GM21723 (cell line): ENCODE results near the gene MAX.

Source experiments
- ATAC-seq: cut with Tn5 transposase; IDR thresholded peaks from one replicate; pipeline ENCODE4 v1.9.1; 2021; ENCODE audit warnings: mild to moderate bottlenecking, moderate library complexity; ENCODE audit not compliant: unreplicated experiment

The MAX gene

GRCh38 chr14:65074449-65075150 lies 27.7 kb downstream of the MAX start:
- no peak for ATAC-seq

- no peak for ATAC-seq
Observed at GRCh38 chr14:65073605-65074201, 28.6 kb downstream of the MAX start.

GRCh38 chr14:65072937-65073336 lies 29.4 kb downstream of the MAX start:
- ATAC-seq: no peak

- ATAC-seq: no peak
Observed at GRCh38 chr14:65072256-65072655, 30.1 kb downstream of the MAX start.

- ATAC-seq: no peak
Observed at GRCh38 chr14:65071544-65071943, 30.8 kb downstream of the MAX start.

- ATAC-seq: no peak
Observed at GRCh38 chr14:65070471-65070976, 31.8 kb downstream of the MAX start.

- no peak for ATAC-seq
Observed at GRCh38 chr14:65069874-65070413, 32.4 kb downstream of the MAX start.

- no peak for ATAC-seq
Observed at GRCh38 chr14:65065719-65066118, 36.6 kb downstream of the MAX start.

- no peak for ATAC-seq
Observed at GRCh38 chr14:65062096-65063075, 39.9 kb downstream of the MAX start.

GRCh38 chr14:65057695-65058094 lies 44.6 kb downstream of the MAX start:
- no peak for ATAC-seq

- no peak for ATAC-seq
Observed at GRCh38 chr14:65054471-65055085, 47.7 kb downstream of the MAX start.

- ATAC-seq: no peak
Observed at GRCh38 chr14:65053466-65053865, 48.9 kb downstream of the MAX start.

- no peak for ATAC-seq
Observed at GRCh38 chr14:65052832-65053231, 49.5 kb downstream of the MAX start.

- ATAC-seq: no peak
Observed at GRCh38 chr14:65045709-65046108, 56.6 kb downstream of the MAX start.

- no peak for ATAC-seq
Observed at GRCh38 chr14:65045006-65045405, 57.3 kb downstream of the MAX start.

- no peak for ATAC-seq
Observed at GRCh38 chr14:65044596-65044959, 57.7 kb downstream of the MAX start.

- no peak for ATAC-seq
Observed at GRCh38 chr14:65043893-65044595, 58.3 kb downstream of the MAX start.

- ATAC-seq: no peak
Observed at GRCh38 chr14:65042731-65043372, 59.5 kb downstream of the MAX start.

GRCh38 chr14:65042296-65042695 lies 60.0 kb downstream of the MAX start:
- ATAC-seq: no peak
